GM18951 (cell line): Measurements from ENCODE around the gene SERPINB6.

Experiments used
- POLR2A ChIP-seq: IDR thresholded peaks from 4 replicates; pipeline ENCODE4 v1.6.1; 2011; ENCODE audit warnings: mild to moderate bottlenecking; ENCODE audit not compliant: insufficient read length, insufficient read depth; ENCODE audit errors: extremely low read depth
- in situ Hi-C: fragments of 300-500 bp; cut with MboI; formaldehyde crosslinking; loops from one replicate; pipeline ENCODE4 v1.12.0; 2022; ENCODE audit warnings: low sequenced_read_pairs, mixed read lengths, inconsistent platforms; ENCODE audit not compliant: unreplicated experiment

SERPINB6 gene

DNA sequence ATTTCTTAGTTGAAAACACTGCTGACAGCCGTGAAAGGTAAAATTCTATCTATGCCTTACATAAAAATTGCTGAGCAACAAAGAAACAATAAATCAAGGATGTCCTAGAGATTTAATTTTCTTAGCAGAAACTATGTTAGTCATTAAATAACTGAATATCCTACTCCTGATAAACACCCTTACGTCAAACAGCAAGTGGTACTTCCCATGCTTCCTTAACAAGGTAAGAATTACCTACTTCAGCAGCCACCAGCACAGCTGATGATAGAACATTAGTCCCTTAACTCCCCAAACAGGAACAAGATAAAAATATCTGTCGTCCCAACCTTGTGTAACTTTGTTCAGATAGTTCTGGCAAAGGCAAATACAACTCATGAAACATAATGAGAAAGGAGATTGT is 8.7 kb downstream of the SERPINB6 start:
- TF ChIP-seq POLR2A, result no peak
- in situ Hi-C loops, result no loop called here

DNA sequence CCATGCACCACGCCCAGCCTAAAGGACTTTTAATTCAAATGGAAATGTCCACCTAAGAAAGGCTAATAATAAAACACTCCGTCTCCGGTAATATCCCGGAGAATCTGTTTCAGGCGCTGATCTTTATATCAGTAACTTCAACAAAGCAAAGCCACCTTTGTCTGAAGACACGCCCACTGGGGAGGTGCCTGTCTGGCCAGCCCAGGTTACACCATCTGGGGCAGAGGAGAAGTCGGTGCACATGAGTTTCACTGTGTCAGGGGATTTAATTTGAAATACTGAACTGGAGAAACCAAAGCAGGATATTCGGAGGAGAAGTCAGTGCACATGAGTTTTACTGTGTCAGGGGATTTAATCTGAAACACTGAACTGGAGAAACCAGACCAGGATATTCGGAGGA is 9.4 kb downstream of the SERPINB6 start:
- in situ Hi-C loops, result no loop called here
- no peak for TF ChIP-seq POLR2A

DNA sequence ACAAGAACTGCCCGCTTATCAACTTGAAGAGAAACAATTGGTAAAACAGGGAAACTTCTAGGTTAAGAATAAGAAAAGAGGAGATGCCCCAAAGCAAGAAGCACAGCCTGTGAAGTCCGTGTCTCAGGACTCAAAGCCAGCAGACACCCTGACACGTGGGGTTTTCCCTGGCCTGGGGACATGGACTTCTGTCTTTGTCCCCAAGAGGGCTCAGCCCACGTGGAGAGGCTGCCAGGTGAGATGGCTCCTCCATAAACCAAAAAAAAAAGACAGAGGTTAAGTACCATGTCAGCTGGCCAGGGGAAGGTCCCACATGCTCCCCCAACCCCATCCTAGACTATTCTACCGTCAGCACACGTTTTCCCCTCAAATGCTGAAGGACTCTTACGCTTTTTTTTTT is 9.9 kb downstream of the SERPINB6 start:
- in situ Hi-C loops, result no loop called here
- TF ChIP-seq POLR2A, result no peak

DNA sequence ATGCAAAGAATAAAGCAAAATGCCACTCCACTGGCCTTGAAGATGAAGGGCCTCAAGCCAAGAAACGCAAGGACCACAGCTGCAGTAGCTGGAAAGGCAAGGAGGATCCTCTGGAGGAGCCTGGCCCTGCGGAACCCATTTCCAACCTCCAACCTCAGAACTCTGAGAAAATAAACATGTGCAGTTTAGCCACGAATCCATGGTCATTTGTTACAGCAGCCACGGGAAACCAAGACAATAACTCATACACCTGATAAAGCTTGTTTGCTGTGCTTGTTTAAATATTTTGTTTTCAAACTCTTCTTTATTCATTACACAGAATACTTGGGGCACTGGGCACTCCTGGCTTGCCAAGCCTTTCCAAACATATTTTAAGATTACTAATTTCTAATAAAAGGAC is 10.4 kb downstream of the SERPINB6 start:
- no peak for TF ChIP-seq POLR2A
- in situ Hi-C loops, result no loop called here

DNA sequence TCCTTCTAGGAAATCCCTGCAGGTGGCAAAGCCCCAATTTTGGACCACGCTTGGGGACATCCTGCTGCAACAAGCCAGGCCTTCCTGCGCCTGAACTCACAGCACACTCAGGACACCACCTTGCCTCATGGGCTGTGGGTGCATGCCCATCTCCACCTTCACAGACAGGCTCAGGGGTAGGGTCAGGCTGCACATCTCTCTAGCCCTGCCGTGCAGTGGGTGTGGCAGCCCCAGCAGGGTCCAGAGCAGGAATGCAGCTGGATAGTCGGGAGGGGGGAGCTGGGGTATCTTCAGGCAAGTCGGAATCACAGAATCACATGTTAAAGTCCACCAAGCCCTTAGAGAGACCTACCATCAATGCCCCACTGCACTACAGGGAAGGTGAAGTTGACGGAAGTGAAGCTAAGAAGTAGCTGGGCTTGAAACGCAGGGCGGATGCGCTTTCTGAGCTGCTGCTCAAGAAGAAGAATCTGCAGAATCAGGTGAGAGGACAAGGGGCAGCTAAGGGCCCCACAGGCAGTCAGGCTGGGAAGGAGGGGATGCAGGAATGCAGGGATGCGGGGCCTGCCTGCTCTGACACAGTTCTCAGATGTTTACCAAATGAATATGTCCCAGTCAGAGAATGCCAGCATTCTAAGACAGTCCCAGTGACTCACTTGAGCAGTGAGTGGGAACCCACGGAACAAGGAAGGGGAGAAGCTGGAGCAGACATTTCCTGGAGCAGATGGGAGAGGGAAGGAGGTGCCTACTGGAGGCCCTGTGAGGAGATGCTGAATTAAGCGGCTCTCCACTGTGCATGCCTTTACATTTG is 11.3 kb downstream of the SERPINB6 start:
- in situ Hi-C loops, result no loop called here
- no peak for TF ChIP-seq POLR2A

DNA sequence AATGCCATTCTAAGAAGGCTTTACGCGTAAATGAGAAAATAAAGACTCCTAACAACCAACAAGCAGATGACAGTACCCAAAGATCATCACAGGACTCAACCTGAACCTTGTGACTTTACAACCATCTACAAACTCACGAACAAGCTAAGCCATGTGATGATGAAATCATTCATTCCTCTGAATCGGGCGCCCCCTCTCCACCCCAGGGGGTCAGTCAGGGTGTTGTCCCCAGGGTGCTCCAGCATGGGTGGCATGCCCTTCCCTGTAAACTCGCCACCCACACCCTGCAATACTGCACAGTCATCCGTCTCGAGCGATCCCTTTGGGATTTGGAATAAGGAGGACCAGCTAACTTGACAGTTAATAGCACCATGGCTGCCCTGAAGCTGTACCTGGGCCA is 12.6 kb downstream of the SERPINB6 start:
- in situ Hi-C loops, result no loop called here
- TF ChIP-seq POLR2A, result no peak

DNA sequence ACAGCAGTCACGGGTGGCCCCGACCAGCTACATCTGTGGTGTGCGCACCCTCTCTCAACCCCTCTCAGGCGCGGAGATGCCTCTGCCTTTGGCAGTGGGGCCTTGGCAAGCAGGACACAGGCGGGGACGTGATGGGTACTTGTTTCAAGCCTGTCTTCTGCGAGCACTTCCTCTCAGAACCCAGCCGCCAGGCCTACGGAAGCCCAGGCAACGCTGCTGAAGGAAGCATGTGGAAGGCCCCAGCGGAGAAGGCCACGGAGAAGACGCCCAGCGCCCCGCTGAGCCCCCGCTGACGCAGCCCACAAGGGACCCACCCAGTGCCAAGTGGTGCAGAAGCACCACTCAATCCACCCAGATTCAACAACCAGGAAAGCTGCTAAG is 13.0 kb downstream of the SERPINB6 start:
- TF ChIP-seq POLR2A, result no peak
- in situ Hi-C loops, result no loop called here

DNA sequence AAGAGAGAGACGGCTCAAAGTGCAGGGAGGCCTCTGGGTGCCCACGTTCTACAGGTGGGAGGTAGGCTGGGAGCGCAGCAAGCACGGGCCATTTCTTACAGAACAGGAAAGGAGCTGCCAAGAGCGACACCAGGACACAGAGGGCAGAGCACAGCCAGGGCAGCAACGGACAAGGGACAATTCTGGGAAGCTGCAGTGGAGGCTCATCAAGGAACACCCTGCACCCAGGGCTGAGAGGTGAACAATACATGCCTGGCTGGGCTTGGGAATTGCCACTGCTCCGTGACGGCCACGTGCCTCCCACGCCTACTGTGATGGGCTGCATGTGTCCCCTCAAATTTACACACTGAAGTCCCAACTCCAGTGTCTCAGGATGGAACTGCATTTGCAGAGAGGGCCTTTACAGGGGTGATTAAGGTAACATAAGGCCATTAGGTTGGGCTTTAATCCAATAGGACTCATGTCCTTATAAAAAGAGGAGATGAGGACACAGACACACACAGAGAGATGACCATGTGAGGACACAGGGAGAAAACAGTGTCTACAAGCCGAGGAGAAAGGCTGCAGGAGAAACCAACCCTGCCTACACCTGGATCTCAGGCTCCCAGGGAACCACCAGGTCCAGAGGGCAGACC is 13.6 kb downstream of the SERPINB6 start:
- TF ChIP-seq POLR2A, result no peak

DNA sequence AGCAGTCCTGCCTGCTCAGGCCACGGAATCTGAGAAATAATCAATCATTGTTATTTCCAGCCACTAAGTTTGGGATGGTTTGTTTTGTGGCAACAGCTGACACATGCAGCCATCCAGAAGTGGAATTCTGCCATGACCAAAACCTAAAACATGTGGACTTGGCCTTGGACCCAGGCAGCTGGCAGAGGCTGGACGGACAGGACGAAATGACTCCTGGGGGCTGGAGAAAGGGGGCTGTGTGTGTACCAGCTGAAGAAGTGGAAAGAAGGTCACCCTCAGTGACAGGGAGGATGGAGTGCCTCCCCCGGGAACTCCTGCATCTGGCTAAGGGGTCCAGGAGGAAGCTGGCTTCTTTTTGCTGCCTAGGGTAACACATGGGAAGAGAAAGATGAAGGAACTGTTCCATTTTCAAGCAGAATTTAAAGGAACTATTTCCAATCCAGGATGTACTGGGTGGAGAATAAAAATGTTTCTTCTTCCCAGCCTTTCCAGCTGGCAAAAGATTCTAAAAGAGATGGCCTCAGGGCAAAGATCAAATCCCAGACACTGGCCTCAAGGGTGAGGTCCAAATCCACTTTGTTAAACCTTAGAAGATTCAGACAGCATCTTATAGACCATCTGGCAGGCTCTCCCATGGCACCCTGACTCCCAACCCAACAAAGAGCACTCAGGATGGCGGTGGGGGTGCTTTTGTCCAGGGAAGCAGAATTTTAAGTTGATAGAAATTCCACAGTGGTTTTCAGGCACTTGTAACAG is 14.3 kb downstream of the SERPINB6 start:
- in situ Hi-C loops, result no loop called here
- TF ChIP-seq POLR2A, result no peak

More for the DNA sequence above, 13.6 kb downstream of the SERPINB6 start:
- in situ Hi-C loops, result no loop called here

DNA sequence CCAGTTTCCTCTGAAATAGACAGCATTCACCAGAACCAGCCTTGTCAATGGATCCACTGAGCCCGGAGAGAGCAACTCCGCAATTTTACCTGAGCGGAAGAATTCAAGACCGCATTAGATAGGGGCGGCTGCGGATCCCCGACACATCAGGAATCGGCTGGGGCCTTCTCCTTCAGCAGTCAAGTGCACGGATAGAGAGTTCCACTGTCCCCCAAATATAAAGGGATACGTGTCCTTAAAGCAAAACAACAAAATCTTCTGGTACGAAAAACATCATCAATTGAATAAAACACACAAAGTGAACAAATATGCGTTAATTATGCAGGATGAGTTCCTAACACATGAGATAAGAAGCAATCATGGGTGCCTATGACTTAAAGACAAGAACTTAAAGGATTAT is 18.3 kb downstream of the SERPINB6 start:
- no peak for TF ChIP-seq POLR2A
- in situ Hi-C loops, result no loop called here

DNA sequence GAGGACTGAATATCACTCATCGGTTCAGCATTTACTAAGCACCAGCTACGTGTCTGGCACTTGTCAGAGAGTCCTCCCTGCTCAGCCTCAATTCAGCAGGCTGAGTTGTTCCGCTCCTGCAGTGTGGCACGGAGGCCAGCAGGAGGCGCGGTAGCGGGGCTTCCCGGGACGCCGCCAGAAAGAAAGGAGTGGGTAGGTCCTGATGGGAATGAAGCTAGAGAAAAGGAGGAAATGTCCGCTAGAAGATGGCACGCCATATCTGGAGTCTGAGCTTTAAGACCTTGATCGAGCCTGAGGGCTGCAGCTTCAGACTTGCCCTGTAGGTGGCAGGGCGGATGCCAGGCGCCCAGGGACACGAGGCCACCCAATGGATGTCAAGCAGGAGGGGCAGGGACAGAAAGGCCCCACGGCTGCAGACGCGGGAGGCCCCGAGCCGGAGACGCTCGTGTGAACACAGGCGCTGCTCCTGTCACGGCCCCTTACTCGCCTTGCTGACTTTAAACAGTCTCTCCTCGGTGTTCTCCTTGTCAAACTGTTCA is 18.7 kb downstream of the SERPINB6 start:
- no peak for TF ChIP-seq POLR2A
- in situ Hi-C loops, result no loop called here

DNA sequence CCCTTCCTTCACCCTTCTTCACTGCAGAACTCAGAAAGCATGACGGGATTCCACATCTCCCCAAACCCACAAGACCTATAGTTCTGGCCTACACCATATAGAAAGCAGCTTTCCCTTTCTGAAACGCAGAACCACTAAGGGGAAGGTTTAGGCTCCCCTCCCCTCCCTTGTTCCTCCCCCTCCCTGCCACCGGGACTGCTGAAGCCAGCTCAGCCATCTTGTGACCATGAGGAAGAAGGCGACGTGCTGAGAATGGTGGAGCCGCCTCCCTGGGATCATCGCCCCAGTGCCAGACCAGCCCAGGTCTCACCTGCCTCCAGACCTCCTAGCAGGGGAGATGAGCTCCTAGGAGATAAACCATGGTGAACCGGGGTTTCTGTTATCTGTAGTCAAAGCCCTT is 19.6 kb downstream of the SERPINB6 start:
- in situ Hi-C loops, result no loop called here
- no peak for TF ChIP-seq POLR2A

DNA sequence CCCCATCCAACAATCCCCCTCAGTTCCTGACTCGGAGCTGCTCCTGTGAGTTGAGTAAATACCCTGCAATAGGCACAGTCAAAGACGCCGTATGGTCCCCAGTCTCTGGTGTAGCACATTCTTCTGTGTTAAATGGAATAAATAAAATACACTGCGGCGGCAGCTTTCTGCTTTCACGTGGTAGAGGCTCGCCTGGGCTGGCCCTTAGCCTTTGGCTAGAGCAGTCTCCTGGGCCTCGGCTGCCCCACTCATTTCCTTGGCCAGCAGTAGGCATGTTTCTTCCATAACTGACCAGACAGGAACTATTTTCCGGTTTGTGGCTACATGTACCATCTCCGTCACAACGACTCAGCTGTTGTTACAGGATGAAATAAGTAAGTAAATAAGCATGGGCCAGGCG is 20.7 kb downstream of the SERPINB6 start:
- in situ Hi-C loops, result no loop called here
- no peak for TF ChIP-seq POLR2A
